Naive B cell (primary cell): ENCODE measurements around the gene C19orf73. TPM values are rescaled to one million over a fixed set of nuclear protein-coding genes. Genes with fewer than 3 reads are reported as not detected.

Experiments
- ATAC-seq, 2 donors: fragments of 150-1000 bp; cut with Tn5 transposase; 2 replicates each; pipeline ENCODE4 v1.10.0; 2021; ENCODE audit warnings: low read depth in 2 of 2, mild to moderate bottlenecking in 2 of 2, moderate library complexity in 2 of 2
- DNase-seq: peaks from one replicate; pipeline ENCODE4 v3.0.0; 2022
- H3K27ac Mint-ChIP-seq, 6 donors: one replicate each; pipeline ENCODE4 v1.8.0; 2020 to 2022; ENCODE audit warnings: mild to moderate bottlenecking in 6 of 6, mixed read lengths in 6 of 6, moderate library complexity in 5 of 6, inconsistent platforms in 2 of 6
- H3K27me3 Mint-ChIP-seq, 3 donors: one replicate each; pipeline ENCODE4 v1.8.0; 2021 to 2022; ENCODE audit warnings: mixed read lengths in 3 of 3, mild to moderate bottlenecking in 1 of 3
- H3K36me3 Mint-ChIP-seq, 2 donors: one replicate each; pipeline ENCODE4 v1.8.0; 2020 to 2022; ENCODE audit warnings: mixed read lengths in 2 of 2, inconsistent platforms in 1 of 2, mild to moderate bottlenecking in 1 of 2
- H3K4me1 Mint-ChIP-seq, 3 donors: one replicate each; pipeline ENCODE4 v1.8.0; 2020 to 2022; ENCODE audit warnings: mixed read lengths in 3 of 3, inconsistent platforms in 1 of 3, mild to moderate bottlenecking in 1 of 3, moderate library complexity in 1 of 3
- H3K4me3 Mint-ChIP-seq, 8 donors: one replicate each; pipeline ENCODE4 v1.8.0; 2020 to 2022; ENCODE audit warnings: mild to moderate bottlenecking in 8 of 8, mixed read lengths in 8 of 8, moderate library complexity in 8 of 8, inconsistent platforms in 2 of 8
- H3K9me3 Mint-ChIP-seq, 7 donors: one replicate each; pipeline ENCODE4 v1.8.0; 2020 to 2022; ENCODE audit warnings: mixed read lengths in 7 of 7, mild to moderate bottlenecking in 5 of 7, inconsistent platforms in 2 of 7, moderate library complexity in 1 of 7
- polyA plus RNA-seq, 6 donors: library from polyadenylated mRNA; unstranded; fragments of 300-500 nt; fragmentation: Illumina TruSeq; gene quantifications; one replicate each; pipeline ENCODE4 v1.2.3, GENCODE V29; 2021; ENCODE audit warnings: low read depth in 6 of 6

The C19orf73 gene
- polyA plus RNA-seq, 6 donors from 2014 or later = 2.8 to 6.3 (median 5.8) TPM

GRCh38 chr19:49142866-49143335 lies 24.0 kb upstream of the C19orf73 start:
- H3K4me1 Mint-ChIP-seq = peaks cover 17 to 25% (median 25%) of the 10 kb centered on the region in 3 donors
- peaks cover 0 to under 1% of the 10 kb centered on the region in 2 donors for H3K36me3 Mint-ChIP-seq
- DNase-seq (peak; percentile 51), ATAC-seq (peak; percentile 77 to 80)
- H3K27ac Mint-ChIP-seq = peak overlapping the region in 1 of 6 donors; percentile 32
- peaks cover 0 to 4% (median 0%) of the 10 kb centered on the region in 7 donors for H3K9me3 Mint-ChIP-seq
- peak overlapping the region in 7 of 8 donors; percentile 63 to 87 (median 80) for H3K4me3 Mint-ChIP-seq
- peaks cover 40 to 60% (median 58%) of the 10 kb centered on the region in 3 donors for H3K27me3 Mint-ChIP-seq

- H3K4me1 Mint-ChIP-seq = peaks cover 21 to 24% (median 23%) of the 10 kb centered on the region in 3 donors
- H3K36me3 Mint-ChIP-seq = peaks cover 0 to 12% of the 10 kb centered on the region in 2 donors
- H3K27ac Mint-ChIP-seq = peak overlapping the region in 1 of 6 donors; percentile 96
- ATAC-seq = no peak
- peak overlapping the region in 3 of 8 donors; percentile 19 to 66 (median 20) for H3K4me3 Mint-ChIP-seq
- H3K27me3 Mint-ChIP-seq = peaks cover 34 to 57% (median 57%) of the 10 kb centered on the region in 3 donors
- peaks cover 0 to 4% (median 0%) of the 10 kb centered on the region in 7 donors for H3K9me3 Mint-ChIP-seq
- DNase-seq = no peak
Measured at GRCh38 chr19:49141352-49141751, 22.4 kb upstream of the C19orf73 start.

GRCh38 chr19:49140951-49141350 lies 22.0 kb upstream of the C19orf73 start:
- Mint-ChIP-seq H3K9me3 (peaks cover 0 to 4% (median 0%) of the 10 kb centered on the region in 7 donors), H3K27me3 (peaks cover 30 to 57% (median 55%) of the 10 kb centered on the region in 3 donors), H3K36me3 (peaks cover 0 to 12% of the 10 kb centered on the region in 2 donors), H3K4me3 (peak overlapping the region in 1 of 8 donors; percentile 19), H3K27ac (peak overlapping the region in 1 of 6 donors; percentile 96), H3K4me1 (peaks cover 18 to 24% (median 22%) of the 10 kb centered on the region in 3 donors)
- ATAC-seq (no peak), DNase-seq (no peak)

- Mint-ChIP-seq H3K4me1 (peaks cover 16 to 20% (median 17%) of the 10 kb centered on the region in 3 donors), H3K36me3 (peaks cover 0 to 12% of the 10 kb centered on the region in 2 donors), H3K27me3 (peaks cover 16 to 62% (median 48%) of the 10 kb centered on the region in 3 donors), H3K9me3 (peaks cover 0 to 4% (median 0%) of the 10 kb centered on the region in 7 donors), H3K4me3 (peak overlapping the region in 1 of 8 donors; percentile 43), H3K27ac (no peak overlapping the region)
- DNase-seq (no peak), ATAC-seq (no peak)
Measured at GRCh38 chr19:49136771-49137171, 17.8 kb upstream of the C19orf73 start.

GRCh38 chr19:49135686-49136085 lies 16.7 kb upstream of the C19orf73 start:
- no peak for ATAC-seq
- no peak overlapping the region for H3K27ac Mint-ChIP-seq
- peaks cover 16 to 20% (median 17%) of the 10 kb centered on the region in 3 donors for H3K4me1 Mint-ChIP-seq
- H3K9me3 Mint-ChIP-seq = peaks cover 0 to 3% (median 0%) of the 10 kb centered on the region in 7 donors
- DNase-seq = no peak
- H3K36me3 Mint-ChIP-seq = peaks cover 0 to 12% of the 10 kb centered on the region in 2 donors
- H3K27me3 Mint-ChIP-seq = peaks cover 11 to 56% (median 40%) of the 10 kb centered on the region in 3 donors
- H3K4me3 Mint-ChIP-seq = peak overlapping the region in 1 of 8 donors; percentile 37

- Mint-ChIP-seq H3K9me3 (peaks cover 0 to 4% (median 0%) of the 10 kb centered on the region in 7 donors), H3K4me3 (peak overlapping the region; percentile 32 to 78 (median 54)), H3K36me3 (peaks cover 0 to 12% of the 10 kb centered on the region in 2 donors), H3K27me3 (peaks cover 11 to 51% (median 51%) of the 10 kb centered on the region in 3 donors), H3K4me1 (peaks cover 22 to 26% (median 24%) of the 10 kb centered on the region in 3 donors), H3K27ac (no peak overlapping the region)
- DNase-seq (no peak), ATAC-seq (peak; percentile 59 to 68)
Measured at GRCh38 chr19:49133621-49134454, 14.9 kb upstream of the C19orf73 start.

- H3K4me1 Mint-ChIP-seq = peaks cover 29 to 34% (median 32%) of the 10 kb centered on the region in 3 donors
- ATAC-seq = peak; percentile 29 to 37
- H3K9me3 Mint-ChIP-seq = peaks cover 0 to 8% (median 0%) of the 10 kb centered on the region in 7 donors
- H3K4me3 Mint-ChIP-seq = peak overlapping the region in 7 of 8 donors; percentile 24 to 78 (median 55)
- H3K36me3 Mint-ChIP-seq = peaks cover 0 to 12% of the 10 kb centered on the region in 2 donors
- H3K27ac Mint-ChIP-seq = peak overlapping the region in 1 of 6 donors; percentile 36
- H3K27me3 Mint-ChIP-seq = peaks cover 11 to 54% (median 53%) of the 10 kb centered on the region in 3 donors
- no peak for DNase-seq
Measured at GRCh38 chr19:49132974-49133609, 14.1 kb upstream of the C19orf73 start.

GRCh38 chr19:49130325-49130724 lies 11.4 kb upstream of the C19orf73 start:
- DNase-seq = no peak
- Mint-ChIP-seq H3K4me1 (peaks cover 27 to 33% (median 30%) of the 10 kb centered on the region in 3 donors), H3K27ac (no peak overlapping the region), H3K4me3 (peak overlapping the region in 1 of 8 donors; percentile 33), H3K9me3 (peaks cover 0 to 8% (median 0%) of the 10 kb centered on the region in 7 donors), H3K36me3 (no peaks in the 10 kb centered on the region), H3K27me3 (peaks cover 0 to 32% (median 32%) of the 10 kb centered on the region in 3 donors)
- ATAC-seq = no peak

- no peak for ATAC-seq
- H3K4me1 Mint-ChIP-seq = peaks cover 23 to 33% (median 28%) of the 10 kb centered on the region in 3 donors
- no peak for DNase-seq
- peaks cover 0 to 8% (median 0%) of the 10 kb centered on the region in 7 donors for H3K9me3 Mint-ChIP-seq
- peak overlapping the region in 1 of 6 donors; percentile 73 for H3K27ac Mint-ChIP-seq
- H3K4me3 Mint-ChIP-seq = peak overlapping the region in 5 of 8 donors; percentile 3 to 91 (median 79)
- H3K27me3 Mint-ChIP-seq = peaks cover 0 to 25% (median 22%) of the 10 kb centered on the region in 3 donors
- no peaks in the 10 kb centered on the region for H3K36me3 Mint-ChIP-seq
Measured at GRCh38 chr19:49129238-49129583, 10.3 kb upstream of the C19orf73 start.

- Mint-ChIP-seq H3K9me3 (peaks cover 0 to 8% (median 0%) of the 10 kb centered on the region in 7 donors), H3K27me3 (peaks cover 0 to 20% (median 17%) of the 10 kb centered on the region in 3 donors), H3K36me3 (no peaks in the 10 kb centered on the region), H3K4me3 (peak overlapping the region in 7 of 8 donors; percentile 72 to 91 (median 87)), H3K27ac (peak overlapping the region in 4 of 6 donors; percentile 17 to 94 (median 80)), H3K4me1 (peaks cover 21 to 29% (median 23%) of the 10 kb centered on the region in 3 donors)
- ATAC-seq = no peak
- no peak for DNase-seq
Measured at GRCh38 chr19:49128545-49129237, 9.7 kb upstream of the C19orf73 start.

- ATAC-seq (peak; percentile 89 to 90), DNase-seq (peak; percentile 90)
- Mint-ChIP-seq H3K27ac (peak overlapping the region; percentile 17 to 94 (median 88)), H3K4me3 (peak overlapping the region; percentile 75 to 92 (median 88)), H3K9me3 (peaks cover 0 to 8% (median 0%) of the 10 kb centered on the region in 7 donors), H3K4me1 (peaks cover 17 to 21% (median 18%) of the 10 kb centered on the region in 3 donors), H3K36me3 (no peaks in the 10 kb centered on the region), H3K27me3 (peaks cover 0 to 15% (median 9%) of the 10 kb centered on the region in 3 donors)
Measured at GRCh38 chr19:49127674-49128544, 9.0 kb upstream of the C19orf73 start.
